Measurements from ENCODE around the gene ST14.

DNA sequence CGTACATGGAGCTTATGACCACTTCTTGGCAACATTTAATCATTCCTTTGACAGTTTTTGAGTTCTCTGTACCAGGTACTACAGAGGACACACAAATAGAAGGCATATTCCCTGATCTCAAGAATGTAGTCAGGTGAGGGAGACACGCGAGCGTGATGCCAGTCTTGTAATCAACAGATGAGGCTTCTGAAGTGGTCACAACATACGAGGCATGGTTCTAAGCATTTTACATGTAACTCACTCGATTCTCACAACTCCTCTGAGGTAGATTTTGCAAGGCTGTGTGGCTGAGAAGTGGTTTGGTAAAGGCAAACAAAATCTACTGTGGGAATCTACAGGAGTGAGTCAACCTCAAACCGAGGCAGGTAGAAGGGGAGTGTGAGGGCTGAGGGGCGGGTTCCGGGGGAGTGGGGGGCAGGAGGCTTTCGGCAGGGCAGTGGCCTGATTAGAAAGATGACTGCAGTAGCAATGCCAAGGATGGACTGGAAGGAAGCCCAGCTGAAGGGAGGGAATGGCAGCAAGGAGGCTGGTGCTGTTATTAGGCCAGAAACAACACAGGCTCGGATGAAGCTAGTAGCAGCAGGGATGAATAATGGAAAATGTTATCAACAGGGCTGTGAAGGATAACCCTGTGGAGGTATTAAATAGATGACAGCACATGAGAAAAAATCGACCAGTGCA, 63.8 kb downstream of the ST14 start:
- TF ChIP-seq, protein P1, sequence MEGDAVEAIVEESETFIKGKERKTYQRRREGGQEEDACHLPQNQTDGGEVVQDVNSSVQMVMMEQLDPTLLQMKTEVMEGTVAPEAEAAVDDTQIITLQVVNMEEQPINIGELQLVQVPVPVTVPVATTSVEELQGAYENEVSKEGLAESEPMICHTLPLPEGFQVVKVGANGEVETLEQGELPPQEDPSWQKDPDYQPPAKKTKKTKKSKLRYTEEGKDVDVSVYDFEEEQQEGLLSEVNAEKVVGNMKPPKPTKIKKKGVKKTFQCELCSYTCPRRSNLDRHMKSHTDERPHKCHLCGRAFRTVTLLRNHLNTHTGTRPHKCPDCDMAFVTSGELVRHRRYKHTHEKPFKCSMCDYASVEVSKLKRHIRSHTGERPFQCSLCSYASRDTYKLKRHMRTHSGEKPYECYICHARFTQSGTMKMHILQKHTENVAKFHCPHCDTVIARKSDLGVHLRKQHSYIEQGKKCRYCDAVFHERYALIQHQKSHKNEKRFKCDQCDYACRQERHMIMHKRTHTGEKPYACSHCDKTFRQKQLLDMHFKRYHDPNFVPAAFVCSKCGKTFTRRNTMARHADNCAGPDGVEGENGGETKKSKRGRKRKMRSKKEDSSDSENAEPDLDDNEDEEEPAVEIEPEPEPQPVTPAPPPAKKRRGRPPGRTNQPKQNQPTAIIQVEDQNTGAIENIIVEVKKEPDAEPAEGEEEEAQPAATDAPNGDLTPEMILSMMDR (conservative IDR thresholded peaks at IDR 0.05): no peak
- no peak for TF ChIP-seq EZH2 (IDR thresholded peaks at IDR 0.05; ENCODE audit: low read depth)
